K562 (cell line): Measurements from ENCODE around the gene PTK7. TPM values are rescaled to one million over a fixed set of nuclear protein-coding genes. Genes with fewer than 3 reads are reported as not detected.

Source experiments
- ATAC-seq: fragments of 200-7000 bp; cut with Tn5 transposase; 3 replicates; pipeline ENCODE4 v1.9.1; 2020; ENCODE audit warnings: moderate library complexity
- BruUV-seq: library from RNA; stranded (reverse); fragments of 400-500 nt; replicated peaks from 2 replicates; lab custom pipeline; 2021; lab: Mats Ljungman, UMichigan
- CTCF ChIA-PET: fragments of 300-600 bp; formaldehyde crosslinking; extraction: SDS; loops from one replicate; lab custom pipeline; 2021; ENCODE audit warnings: low intra/inter-chr PET ratio; lab: Yijun Ruan, JAX
- POLR2A ChIA-PET: fragments of 300-600, 350-650 bp; sonication (Branson Sonifier 250); formaldehyde crosslinking; extraction: SDS; loops from one replicate; lab custom pipeline; 2021; ENCODE audit warnings: antibody characterized with exemption, inconsistent platforms; lab: Yijun Ruan, JAX
- DNase-seq, 4 experiments: peaks; one replicate each; pipeline versions ENCODE4 v3.0.0 to v3.0.0-alpha.2; 2011 to 2018; ENCODE audit warnings: low spot score in 3 of 4, mixed read lengths in 3 of 4; ENCODE audit errors: extremely low read depth in 1 of 4
- FAIRE-seq: peaks from 2 replicates; lab custom pipeline; 2011; peaks lifted over from hg19 to GRCh38; lab: Jason Lieb, UNC
- H2AFZ ChIP-seq: 2 replicates; pipeline ENCODE4 v1.6.0; 2011; ENCODE audit warnings: low read depth, low read length, control low read depth, inconsistent platforms
- H3K27ac ChIP-seq: fragments of 200-600 bp; 3 replicates; pipeline ENCODE4 v1.8.0; 2011; ENCODE audit warnings: low read depth, mild to moderate bottlenecking, control low read depth, inconsistent platforms, low read length, moderate library complexity, mixed read lengths; ENCODE audit errors: extremely low read depth
- H3K27me3 ChIP-seq, 2 experiments: fragments of 300-600 bp in 1 of 2; 2 replicates in 1 of 2; 3 replicates in 1 of 2; pipeline versions ENCODE4 v1.6.0 to v1.8.0; 2011; ENCODE audit warnings: inconsistent platforms in 2 of 2, low read length in 2 of 2, mild to moderate bottlenecking in 1 of 2, mixed read lengths in 1 of 2, moderate library complexity in 1 of 2; ENCODE audit not compliant: control insufficient read depth in 2 of 2, insufficient read depth in 2 of 2
- H3K36me3 ChIP-seq: fragments of 300-600 bp; 3 replicates; pipeline ENCODE4 v1.8.0; 2011; ENCODE audit warnings: mild to moderate bottlenecking, low read length, inconsistent platforms; ENCODE audit not compliant: control insufficient read depth, insufficient read depth
- H3K4me1 ChIP-seq, 2 experiments: fragments of 200-600 bp in 1 of 2; replicated peaks in 1 of 2; 2 replicates in 1 of 2; 3 replicates in 1 of 2; pipeline versions ENCODE4 v1.5.1 to v1.8.0; 2011; ENCODE audit warnings: inconsistent platforms in 2 of 2, low read length in 2 of 2, mild to moderate bottlenecking in 1 of 2, mixed read lengths in 1 of 2, moderate library complexity in 1 of 2; ENCODE audit not compliant: control insufficient read depth in 2 of 2, insufficient read depth in 2 of 2
- H3K4me2 ChIP-seq: 2 replicates; pipeline ENCODE4 v1.6.1; 2011; ENCODE audit warnings: low read length, control low read depth, inconsistent platforms, mixed read lengths; ENCODE audit not compliant: insufficient read depth
- H3K4me3 ChIP-seq: fragments of 200-600 bp; sonication (generic), shearing (Covaris generic); 2 replicates; pipeline ENCODE4 v1.5.1; 2016; ENCODE audit warnings: control low read depth, inconsistent platforms
- H3K79me2 ChIP-seq: fragments of 200-600 bp; 3 replicates; pipeline ENCODE4 v1.8.0; 2011; ENCODE audit warnings: low read length, inconsistent platforms; ENCODE audit not compliant: control insufficient read depth, insufficient read depth
- H3K9ac ChIP-seq, 2 experiments: 2 replicates each; pipeline versions ENCODE4 v1.6.0 to v1.6.1; 2011; ENCODE audit warnings: low read depth in 2 of 2, low read length in 2 of 2, control low read depth in 1 of 2, inconsistent platforms in 1 of 2, mild to moderate bottlenecking in 1 of 2, mixed read lengths in 1 of 2; ENCODE audit not compliant: insufficient read depth in 1 of 2
- H3K9me1 ChIP-seq: one replicate; pipeline ENCODE4 v1.6.0; 2011; ENCODE audit warnings: inconsistent platforms, mild to moderate bottlenecking, low read length, moderate library complexity; ENCODE audit not compliant: control insufficient read depth, insufficient read depth
- H3K9me3 ChIP-seq: replicated peaks from 2 replicates; pipeline ENCODE4 v1.5.1; 2011; ENCODE audit warnings: low read depth, low read length, inconsistent platforms; ENCODE audit not compliant: control insufficient read depth, insufficient read depth
- H4K20me1 ChIP-seq: replicated peaks from 2 replicates; pipeline ENCODE4 v1.6.1; 2011; ENCODE audit warnings: low read length, inconsistent platforms, mixed read lengths; ENCODE audit not compliant: control insufficient read depth, insufficient read depth
- CREB1 ChIP-seq, 2 experiments: sonication (generic) in 1 of 2; formaldehyde crosslinking in 1 of 2; IDR thresholded peaks; 2 replicates each; pipeline versions ENCODE4 v1.6.1 to v1.8.0; 2012 to 2022; ENCODE audit warnings: inconsistent platforms in 1 of 2, mild to moderate bottlenecking in 1 of 2, missing genetic modification reagents in 1 of 2, moderate library complexity in 1 of 2
- ELF1 ChIP-seq: fragments of 200-800 bp; sonication (Bioruptor generic); IDR thresholded peaks from 2 replicates; pipeline ENCODE4 v1.6.1; 2016; ENCODE audit warnings: missing genetic modification characterization, missing compliant biosample characterization
- FUS ChIP-seq: fragments of 200-400 bp; formaldehyde crosslinking; optimal IDR thresholded peaks from 2 replicates; pipeline ENCODE3; 2017; ENCODE audit warnings: low read depth, low read length
- JUN ChIP-seq, 2 experiments: sonication (generic) in 1 of 2; formaldehyde crosslinking in 1 of 2; IDR thresholded peaks; 2 replicates each; pipeline versions ENCODE4 v1.6.1 to v1.8.0; 2012 to 2022; ENCODE audit warnings: borderline replicate concordance in 2 of 2, mild to moderate bottlenecking in 2 of 2, improper control_type of control experiment in 1 of 2, low read depth in 1 of 2, low read length in 1 of 2, missing genetic modification reagents in 1 of 2
- RB1 ChIP-seq: fragments of 450-650 bp; IDR thresholded peaks from 2 replicates; pipeline ENCODE4 v1.6.1; 2017; ENCODE audit warnings: low read depth, mild to moderate bottlenecking
- RNF2 ChIP-seq: sonication (generic); IDR thresholded peaks from 2 replicates; pipeline ENCODE4 v1.6.1; 2016
- ZNF217 ChIP-seq: sonication (generic); formaldehyde crosslinking; IDR thresholded peaks from 2 replicates; pipeline ENCODE4 v1.8.0; 2022; ENCODE audit warnings: mild to moderate bottlenecking, missing genetic modification reagents
- ZNF644 ChIP-seq: fragments of 200-800 bp; sonication (Bioruptor generic); IDR thresholded peaks from 2 replicates; pipeline ENCODE4 v1.6.1; 2016; ENCODE audit warnings: low read depth, missing genetic modification characterization, missing compliant biosample characterization
- WGBS: fragments of 100-300 bp; shearing (Covaris generic); methylation state at CpG from one replicate; pipeline ENCODE4 v1.1.6; 2016; ENCODE audit warnings: low coverage, mixed read lengths; ENCODE audit not compliant: insufficient coverage; ENCODE audit errors: missing lambda C conversion rate; 5-methylcytosine and 5-hydroxymethylcytosine counted together
- in situ Hi-C: fragments of 300-500 bp; cut with MboI; formaldehyde crosslinking; loops from 4 replicates; pipeline ENCODE4 v1.15.0; 2018; ENCODE audit warnings: inconsistent platforms, mixed read lengths
- intact Hi-C: fragments of 100-400 bp; cut with micrococcal nuclease; formaldehyde crosslinking; loops from 2 replicates; pipeline ENCODE4 v1.14.2; 2022
- polyA plus RNA-seq, 8 experiments: library from polyadenylated mRNA; depleted of rRNA in 4 of 8; stranded (reverse) in 5 of 8; unstranded in 3 of 8; fragments of >200 nt; fragmentation: Nextera tagmentation in 2 of 8; fragmentation: Illumina TruSeq in 1 of 8; extraction: Ambion mirVana in 2 of 8; extraction: Trizol in 1 of 8; gene quantifications; 2 replicates each; pipeline versions ENCODE4 v1.2.1 to v1.2.3, GENCODE V29; 2011 to 2014; ENCODE audit warnings: inconsistent platforms in 1 of 8, missing spikeins in 1 of 8
- total RNA-seq, 7 experiments: library from RNA; depleted of rRNA in 6 of 7; stranded (reverse); fragments of >200 nt in 6 of 7; fragmentation: Illumina TruSeq in 2 of 7; extraction: Trizol in 2 of 7; gene quantifications; 2 replicates each; pipeline versions ENCODE4 v1.2.1 to v1.2.3, GENCODE V29; 2011 to 2021; ENCODE audit warnings: low replicate concordance in 1 of 7
- TF ChIP-seq, protein P1 (sequence below): IDR thresholded peaks from 2 replicates; pipeline ENCODE4 v1.6.1; 2011; ENCODE audit not compliant: insufficient read length; ENCODE audit errors: extremely low read depth
- TF ChIP-seq, protein P2 (sequence below): sonication (generic); formaldehyde crosslinking; IDR thresholded peaks from 2 replicates; pipeline ENCODE4 v1.8.1; 2023; ENCODE audit warnings: mild to moderate bottlenecking, missing genetic modification reagents

The PTK7 gene
- total and polyA plus RNA-seq, 9 of the 15 experiments (the other 6 are each of a cell fraction or from before 2014, with no cell fraction given), result 0.20 to 6.8 (median 4.2) TPM

DNA sequence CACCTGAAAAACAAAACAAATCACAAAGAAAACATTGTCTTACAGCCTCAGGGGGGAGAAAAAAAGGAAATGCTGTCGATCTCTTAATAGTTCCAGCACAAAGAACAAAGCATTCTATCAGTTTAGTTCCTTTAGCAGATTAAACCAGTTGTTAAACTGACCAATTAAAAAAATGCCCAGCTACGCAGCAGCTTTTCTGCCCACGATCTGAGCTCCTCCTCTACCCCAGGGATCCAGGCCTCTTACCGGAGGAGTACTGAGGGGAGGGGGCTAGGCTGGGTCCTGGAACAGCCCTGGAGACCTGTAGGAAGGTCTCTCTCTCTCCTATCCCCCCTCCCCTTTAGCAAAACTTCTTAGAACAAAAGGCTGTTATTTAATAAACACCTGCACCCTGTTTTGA is 13.4 kb downstream of the PTK7 start:
- no peak overlapping the region for H3K4me3 ChIP-seq
- ATAC-seq (no peak), DNase-seq (no peak), FAIRE-seq (no peak)
- H3K4me1 ChIP-seq, result peaks cover 3 to 4% of the 10 kb centered on the region in 2 experiments; a peak in 3 of 5 replicates
- 34% methylated on average over 4 of the region's 4 CpGs for WGBS
- peaks cover 3% of the 10 kb centered on the region for H3K9me1 ChIP-seq
- POLR2A ChIA-PET, result interaction anchor here (0.6 to 1.6 kb wide), 5 partner anchors 29 to 1175 kb away, joined by 3 to 5 read pairs (median 3); no protein-coding TSS in a partner anchor
- CTCF ChIA-PET, result no interaction called here
- intact Hi-C loops, result no loop called here
- BruUV-seq, result no TSS peak
- no peaks in the 10 kb centered on the region for H4K20me1 ChIP-seq
- no peak overlapping the region for H3K4me2 ChIP-seq
- H3K36me3 ChIP-seq, result no peaks in the 10 kb centered on the region
- TF ChIP-seq ELF1, result no peak
- TF ChIP-seq ZNF217 (CRISPR knock-in tag), result no peak
- no peak for TF ChIP-seq JUN (IDR thresholded peaks at IDR 0.05; ENCODE audit: borderline replicate concordance, low read depth, low read length)
- TF ChIP-seq JUN (CRISPR knock-in tag; IDR thresholded peaks at IDR 0.05; ENCODE audit: borderline replicate concordance), result no peak
- TF ChIP-seq, protein P1, sequence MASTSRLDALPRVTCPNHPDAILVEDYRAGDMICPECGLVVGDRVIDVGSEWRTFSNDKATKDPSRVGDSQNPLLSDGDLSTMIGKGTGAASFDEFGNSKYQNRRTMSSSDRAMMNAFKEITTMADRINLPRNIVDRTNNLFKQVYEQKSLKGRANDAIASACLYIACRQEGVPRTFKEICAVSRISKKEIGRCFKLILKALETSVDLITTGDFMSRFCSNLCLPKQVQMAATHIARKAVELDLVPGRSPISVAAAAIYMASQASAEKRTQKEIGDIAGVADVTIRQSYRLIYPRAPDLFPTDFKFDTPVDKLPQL, result no peak
- no peak for TF ChIP-seq CREB1 (IDR thresholded peaks at IDR 0.05)
- TF ChIP-seq CREB1 (CRISPR knock-in tag; IDR thresholded peaks at IDR 0.05), result no peak
- TF ChIP-seq FUS, result no peak
- TF ChIP-seq, protein P2, sequence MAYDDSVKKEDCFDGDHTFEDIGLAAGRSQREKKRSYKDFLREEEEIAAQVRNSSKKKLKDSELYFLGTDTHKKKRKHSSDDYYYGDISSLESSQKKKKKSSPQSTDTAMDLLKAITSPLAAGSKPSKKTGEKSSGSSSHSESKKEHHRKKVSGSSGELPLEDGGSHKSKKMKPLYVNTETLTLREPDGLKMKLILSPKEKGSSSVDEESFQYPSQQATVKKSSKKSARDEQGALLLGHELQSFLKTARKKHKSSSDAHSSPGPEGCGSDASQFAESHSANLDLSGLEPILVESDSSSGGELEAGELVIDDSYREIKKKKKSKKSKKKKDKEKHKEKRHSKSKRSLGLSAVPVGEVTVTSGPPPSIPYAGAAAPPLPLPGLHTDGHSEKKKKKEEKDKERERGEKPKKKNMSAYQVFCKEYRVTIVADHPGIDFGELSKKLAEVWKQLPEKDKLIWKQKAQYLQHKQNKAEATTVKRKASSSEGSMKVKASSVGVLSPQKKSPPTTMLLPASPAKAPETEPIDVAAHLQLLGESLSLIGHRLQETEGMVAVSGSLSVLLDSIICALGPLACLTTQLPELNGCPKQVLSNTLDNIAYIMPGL (CRISPR knock-in tag), result no peak
- no peak for TF ChIP-seq RNF2
- no peak for TF ChIP-seq ZNF644 (tag)
- TF ChIP-seq RB1, result no peak
- no peak overlapping the region for H3K9ac ChIP-seq
- no peaks in the 10 kb centered on the region for H3K9me3 ChIP-seq
- H2AFZ ChIP-seq, result 0 out of 2 replicates have a peak overlapping the region, but pooled peaks have one; percentile 6
- H3K27me3 ChIP-seq, result peaks cover 0 to 3% of the 10 kb centered on the region in 2 experiments; a peak in 2 of 5 replicates
- H3K27ac ChIP-seq, result no peak overlapping the region
- H3K79me2 ChIP-seq, result no peaks in the 10 kb centered on the region
- in situ Hi-C loops, result no loop called here
